Astrocyte (in vitro differentiated cells and primary cell): ENCODE data around the gene NCKAP5L.

Experiments used
- EZH2 ChIP-seq: IDR thresholded peaks from 2 replicates; pipeline ENCODE4 v1.6.1; 2012; ENCODE audit warnings: mild to moderate bottlenecking, low read length, inconsistent platforms; ENCODE audit not compliant: insufficient read depth
- TF ChIP-seq, protein P1 (sequence below): IDR thresholded peaks from 2 replicates; pipeline ENCODE4 v1.5.1; 2011; ENCODE audit warnings: low read depth, mild to moderate bottlenecking, inconsistent platforms, low read length, moderate library complexity; ENCODE audit not compliant: insufficient read depth

DNA sequence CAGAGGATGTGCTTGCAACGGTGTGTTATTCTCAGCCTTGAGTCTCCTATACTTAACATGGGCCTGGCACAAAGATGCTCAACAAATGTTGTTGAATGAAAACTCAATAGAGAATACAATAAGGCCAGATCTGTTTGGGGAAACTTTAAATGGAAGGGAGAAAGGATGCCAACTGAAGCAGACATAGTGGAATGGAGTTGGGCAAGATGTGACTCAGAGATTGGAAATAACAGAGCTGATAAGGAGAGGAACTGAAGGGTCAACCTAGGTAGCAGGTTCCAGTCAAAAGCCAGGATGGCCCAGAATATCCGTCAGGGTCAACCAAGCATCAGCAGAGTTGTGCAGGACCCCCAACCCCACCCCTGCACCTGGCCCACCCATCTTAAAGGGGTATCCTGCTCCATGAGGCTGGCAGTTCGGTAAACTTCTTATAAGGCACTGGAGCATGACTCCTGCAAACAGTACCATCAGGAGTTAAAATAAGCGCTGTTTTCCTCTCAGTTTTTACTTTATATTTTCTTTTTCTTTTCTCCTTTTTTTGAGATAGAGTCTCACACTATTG lies 15.7 kb upstream of the NCKAP5L start:
- TF ChIP-seq, protein P1, sequence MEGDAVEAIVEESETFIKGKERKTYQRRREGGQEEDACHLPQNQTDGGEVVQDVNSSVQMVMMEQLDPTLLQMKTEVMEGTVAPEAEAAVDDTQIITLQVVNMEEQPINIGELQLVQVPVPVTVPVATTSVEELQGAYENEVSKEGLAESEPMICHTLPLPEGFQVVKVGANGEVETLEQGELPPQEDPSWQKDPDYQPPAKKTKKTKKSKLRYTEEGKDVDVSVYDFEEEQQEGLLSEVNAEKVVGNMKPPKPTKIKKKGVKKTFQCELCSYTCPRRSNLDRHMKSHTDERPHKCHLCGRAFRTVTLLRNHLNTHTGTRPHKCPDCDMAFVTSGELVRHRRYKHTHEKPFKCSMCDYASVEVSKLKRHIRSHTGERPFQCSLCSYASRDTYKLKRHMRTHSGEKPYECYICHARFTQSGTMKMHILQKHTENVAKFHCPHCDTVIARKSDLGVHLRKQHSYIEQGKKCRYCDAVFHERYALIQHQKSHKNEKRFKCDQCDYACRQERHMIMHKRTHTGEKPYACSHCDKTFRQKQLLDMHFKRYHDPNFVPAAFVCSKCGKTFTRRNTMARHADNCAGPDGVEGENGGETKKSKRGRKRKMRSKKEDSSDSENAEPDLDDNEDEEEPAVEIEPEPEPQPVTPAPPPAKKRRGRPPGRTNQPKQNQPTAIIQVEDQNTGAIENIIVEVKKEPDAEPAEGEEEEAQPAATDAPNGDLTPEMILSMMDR = no peak
- no peak for TF ChIP-seq EZH2
